Keratinocyte (primary cell): Measurements from ENCODE around the gene PLPP4. TPM values are rescaled to one million over a fixed set of nuclear protein-coding genes. Genes with fewer than 3 reads are reported as not detected.

Experiments
- DNase-seq: peaks from one replicate; pipeline ENCODE4 v3.0.0-alpha.2; 2011; ENCODE audit warnings: low read depth, missing footprints, low spot score
- FAIRE-seq: peaks from 2 replicates; lab custom pipeline; 2011; peaks lifted over from hg19 to GRCh38; lab: Jason Lieb, UNC
- H2AFZ ChIP-seq: 2 replicates; pipeline ENCODE4 v1.6.0; 2012; ENCODE audit warnings: low read length, control low read depth, inconsistent platforms; ENCODE audit not compliant: control insufficient read depth
- H3K27ac ChIP-seq: 2 replicates; pipeline ENCODE4 v1.5.1; 2011; ENCODE audit warnings: low read length; ENCODE audit not compliant: control insufficient read depth, insufficient read depth
- H3K27me3 ChIP-seq: 3 replicates; pipeline ENCODE4 v1.6.0; 2011; ENCODE audit warnings: low read length; ENCODE audit not compliant: control insufficient read depth, insufficient read depth; ENCODE audit errors: extremely low read depth
- H3K36me3 ChIP-seq, 2 experiments: 2 replicates in 1 of 2; 3 replicates in 1 of 2; pipeline ENCODE4 v1.5.1; 2011; ENCODE audit warnings: low read length in 2 of 2, mild to moderate bottlenecking in 1 of 2; ENCODE audit not compliant: control insufficient read depth in 2 of 2, insufficient read depth in 2 of 2; ENCODE audit errors: extremely low read depth in 1 of 2
- H3K4me1 ChIP-seq: 3 replicates; pipeline ENCODE4 v1.5.1; 2011; ENCODE audit warnings: low read length; ENCODE audit not compliant: control insufficient read depth, insufficient read depth; ENCODE audit errors: extremely low read depth
- H3K4me2 ChIP-seq: 3 replicates; pipeline ENCODE4 v1.6.0; 2011; ENCODE audit warnings: low read depth, low read length; ENCODE audit not compliant: control insufficient read depth, insufficient read depth; ENCODE audit errors: extremely low read depth
- H3K4me3 ChIP-seq, 3 experiments: fragments of 200-600 bp in 1 of 3; sonication (generic) in 1 of 3; 2 replicates in 2 of 3; 3 replicates in 1 of 3; pipeline ENCODE4 v1.5.1; 2011 to 2016; ENCODE audit warnings: low read length in 3 of 3, mild to moderate bottlenecking in 3 of 3, control low read depth in 2 of 3, inconsistent platforms in 1 of 3, low read depth in 1 of 3, mixed read lengths in 1 of 3, mixed run types in 1 of 3, moderate library complexity in 1 of 3; ENCODE audit not compliant: control insufficient read depth in 2 of 3, insufficient read depth in 2 of 3; ENCODE audit errors: extremely low read depth in 1 of 3
- H3K79me2 ChIP-seq: 2 replicates; pipeline ENCODE4 v1.6.0; 2012; ENCODE audit warnings: low read length; ENCODE audit not compliant: control insufficient read depth, insufficient read depth
- H3K9ac ChIP-seq: 3 replicates; pipeline ENCODE4 v1.6.0; 2011; ENCODE audit warnings: low read length; ENCODE audit not compliant: control insufficient read depth, insufficient read depth; ENCODE audit errors: extremely low read depth
- H3K9me1 ChIP-seq: 3 replicates; pipeline ENCODE4 v1.6.0; 2011; ENCODE audit warnings: low read length; ENCODE audit not compliant: control insufficient read depth, insufficient read depth; ENCODE audit errors: extremely low read depth
- H3K9me3 ChIP-seq: 2 replicates; pipeline ENCODE4 v1.5.1; 2012; ENCODE audit warnings: low read depth, low read length; ENCODE audit not compliant: control insufficient read depth
- H4K20me1 ChIP-seq: 3 replicates; pipeline ENCODE4 v1.6.0; 2011; ENCODE audit warnings: low read length; ENCODE audit not compliant: control insufficient read depth, insufficient read depth; ENCODE audit errors: extremely low read depth
- EZH2 ChIP-seq: IDR thresholded peaks from one replicate; pipeline ENCODE4 v1.6.1; 2012; ENCODE audit warnings: inconsistent platforms, mild to moderate bottlenecking, low read length, moderate library complexity
- dilution Hi-C: fragments of 300-500 bp; cut with MboI; formaldehyde crosslinking; loops from one replicate; pipeline ENCODE4 v1.7.0; 2020; ENCODE audit warnings: low sequenced_read_pairs; ENCODE audit not compliant: extremely low pct_ligation_motif_present
- polyA plus RNA-seq, 5 experiments: library from polyadenylated mRNA; depleted of rRNA in 3 of 5; stranded (reverse) in 3 of 5; stranded (forward) in 1 of 5; unstranded in 1 of 5; fragments of >200 nt; gene quantifications; 1 replicate in 1 of 5; 2 replicates in 3 of 5; 3 replicates in 1 of 5; pipeline versions ENCODE4 v1.2.1 to v1.2.3, GENCODE V29; 2011 to 2012; ENCODE audit warnings: missing spikeins in 2 of 5, low read depth in 1 of 5, low replicate concordance in 1 of 5
- TF ChIP-seq, protein P1 (sequence below), 3 experiments: IDR thresholded peaks in 1 of 3; conservative IDR thresholded peaks in 1 of 3; optimal IDR thresholded peaks in 1 of 3; 2 replicates in 2 of 3; 3 replicates in 1 of 3; pipeline versions ENCODE3 to v1.5.1; 2011; ENCODE audit warnings: low read length in 3 of 3, mild to moderate bottlenecking in 3 of 3, moderate library complexity in 2 of 3, control low read depth in 1 of 3, inconsistent platforms in 1 of 3; ENCODE audit not compliant: insufficient read depth in 2 of 3; ENCODE audit errors: extremely low read depth in 1 of 3

The PLPP4 gene
- polyA plus RNA-seq, 1 donor (not counting 4 experiments of a cell fraction or from before 2014, with no cell fraction given), result 0.76 TPM

DNA sequence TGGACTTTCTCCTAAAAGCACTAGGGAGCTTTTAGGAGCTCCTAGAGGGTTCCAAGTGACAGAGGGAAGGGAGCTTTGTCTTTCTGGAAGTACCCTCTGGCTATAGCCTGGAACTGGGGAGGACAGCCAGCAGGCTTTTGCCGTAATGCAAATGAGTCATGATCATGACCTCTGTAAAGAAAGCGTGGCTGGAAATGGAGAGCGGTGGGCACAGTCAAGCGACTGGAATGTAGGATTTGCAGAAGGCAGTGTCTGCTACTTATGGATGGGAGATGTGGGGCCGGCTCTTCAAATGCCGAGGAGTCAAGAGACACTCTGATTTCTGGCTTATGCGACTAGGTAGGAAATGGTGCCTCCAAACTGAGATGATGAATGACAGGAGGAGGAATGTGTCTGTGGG, 34.6 kb upstream of the PLPP4 start:
- no peaks in the 10 kb centered on the region for H3K9me3 ChIP-seq
- TF ChIP-seq, protein P1, sequence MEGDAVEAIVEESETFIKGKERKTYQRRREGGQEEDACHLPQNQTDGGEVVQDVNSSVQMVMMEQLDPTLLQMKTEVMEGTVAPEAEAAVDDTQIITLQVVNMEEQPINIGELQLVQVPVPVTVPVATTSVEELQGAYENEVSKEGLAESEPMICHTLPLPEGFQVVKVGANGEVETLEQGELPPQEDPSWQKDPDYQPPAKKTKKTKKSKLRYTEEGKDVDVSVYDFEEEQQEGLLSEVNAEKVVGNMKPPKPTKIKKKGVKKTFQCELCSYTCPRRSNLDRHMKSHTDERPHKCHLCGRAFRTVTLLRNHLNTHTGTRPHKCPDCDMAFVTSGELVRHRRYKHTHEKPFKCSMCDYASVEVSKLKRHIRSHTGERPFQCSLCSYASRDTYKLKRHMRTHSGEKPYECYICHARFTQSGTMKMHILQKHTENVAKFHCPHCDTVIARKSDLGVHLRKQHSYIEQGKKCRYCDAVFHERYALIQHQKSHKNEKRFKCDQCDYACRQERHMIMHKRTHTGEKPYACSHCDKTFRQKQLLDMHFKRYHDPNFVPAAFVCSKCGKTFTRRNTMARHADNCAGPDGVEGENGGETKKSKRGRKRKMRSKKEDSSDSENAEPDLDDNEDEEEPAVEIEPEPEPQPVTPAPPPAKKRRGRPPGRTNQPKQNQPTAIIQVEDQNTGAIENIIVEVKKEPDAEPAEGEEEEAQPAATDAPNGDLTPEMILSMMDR (optimal IDR thresholded peaks at IDR 0.05 in 1 of 3, IDR thresholded peaks at IDR 0.05 in 1 of 3, conservative IDR thresholded peaks at IDR 0.05 in 1 of 3; ENCODE audit: extremely low read depth in 1 of 3, insufficient read depth in 2 of 3, low read length in 3 of 3), result no peak
- no peak for TF ChIP-seq EZH2
- H3K27me3 ChIP-seq, result no peaks in the 10 kb centered on the region
- H3K79me2 ChIP-seq, result no peaks in the 10 kb centered on the region
- no peak overlapping the region for H3K4me3 ChIP-seq
- no peak overlapping the region for H3K4me2 ChIP-seq
- H2AFZ ChIP-seq, result no peak overlapping the region
- peak; percentile 59 for FAIRE-seq
- H3K4me1 ChIP-seq, result peaks cover 11% of the 10 kb centered on the region
- H3K9me1 ChIP-seq, result no peaks in the 10 kb centered on the region
- no peaks in the 10 kb centered on the region for H4K20me1 ChIP-seq
- H3K36me3 ChIP-seq, result no peaks in the 10 kb centered on the region
- no peak overlapping the region for H3K27ac ChIP-seq
- dilution Hi-C loops, result no loop called here
- peak; percentile 30 for DNase-seq
- no peak overlapping the region for H3K9ac ChIP-seq

DNA sequence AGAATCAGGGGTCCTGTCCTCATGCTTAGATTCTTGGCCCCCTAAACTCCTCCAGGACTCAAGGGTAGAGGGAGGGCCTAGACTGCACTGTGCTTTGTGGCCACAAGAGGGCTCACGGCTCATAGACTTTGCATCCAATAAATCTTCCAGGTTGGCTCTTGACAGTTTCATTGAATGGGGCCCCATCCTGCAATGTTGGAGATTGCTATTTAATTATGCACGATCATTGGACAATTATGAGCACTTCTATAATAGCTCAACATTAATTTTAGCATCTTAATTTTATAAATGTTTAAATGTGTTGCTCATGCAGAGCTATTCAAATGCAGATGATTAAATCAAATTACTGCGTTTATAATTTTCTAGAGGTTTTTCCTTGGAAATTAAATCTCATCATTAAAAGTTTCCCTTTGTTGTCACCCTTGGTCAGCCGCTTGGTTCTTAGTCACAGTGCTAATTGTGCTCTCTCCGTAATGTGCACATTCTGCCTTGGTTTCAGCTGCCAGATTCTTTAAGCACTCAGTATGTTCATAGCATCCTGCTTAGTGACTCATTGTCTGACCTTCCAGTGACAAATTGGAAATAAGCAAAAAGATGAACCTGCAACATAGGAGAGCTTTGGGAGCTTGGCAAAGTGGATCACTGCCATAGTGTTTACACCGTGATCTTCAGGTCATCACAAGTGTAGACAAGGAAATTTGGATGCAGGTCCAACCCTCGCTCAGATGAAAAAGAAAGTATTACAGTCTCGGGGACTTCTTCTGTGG, 33.4 kb upstream of the PLPP4 start:
- no peak overlapping the region for H3K4me2 ChIP-seq
- no peaks in the 10 kb centered on the region for H3K79me2 ChIP-seq
- TF ChIP-seq, protein P1 (optimal IDR thresholded peaks at IDR 0.05 in 1 of 3, IDR thresholded peaks at IDR 0.05 in 1 of 3, conservative IDR thresholded peaks at IDR 0.05 in 1 of 3; ENCODE audit: extremely low read depth in 1 of 3, insufficient read depth in 2 of 3, low read length in 3 of 3), result peak; percentile 88 to 91 (median 89)
- no peak for TF ChIP-seq EZH2
- no peak overlapping the region for H3K27ac ChIP-seq
- no peak overlapping the region for H2AFZ ChIP-seq
- H3K9me3 ChIP-seq, result no peaks in the 10 kb centered on the region
- FAIRE-seq (peak; percentile 80), DNase-seq (no peak)
- dilution Hi-C loops, result no loop called here
- no peak overlapping the region for H3K4me3 ChIP-seq
- peaks cover 11% of the 10 kb centered on the region for H3K4me1 ChIP-seq
- H3K27me3 ChIP-seq, result no peaks in the 10 kb centered on the region
- no peaks in the 10 kb centered on the region for H3K36me3 ChIP-seq
- no peaks in the 10 kb centered on the region for H4K20me1 ChIP-seq
- no peaks in the 10 kb centered on the region for H3K9me1 ChIP-seq
- no peak overlapping the region for H3K9ac ChIP-seq
